Measurements from ENCODE around the gene KLHDC8B.

Gene KLHDC8B

DNA sequence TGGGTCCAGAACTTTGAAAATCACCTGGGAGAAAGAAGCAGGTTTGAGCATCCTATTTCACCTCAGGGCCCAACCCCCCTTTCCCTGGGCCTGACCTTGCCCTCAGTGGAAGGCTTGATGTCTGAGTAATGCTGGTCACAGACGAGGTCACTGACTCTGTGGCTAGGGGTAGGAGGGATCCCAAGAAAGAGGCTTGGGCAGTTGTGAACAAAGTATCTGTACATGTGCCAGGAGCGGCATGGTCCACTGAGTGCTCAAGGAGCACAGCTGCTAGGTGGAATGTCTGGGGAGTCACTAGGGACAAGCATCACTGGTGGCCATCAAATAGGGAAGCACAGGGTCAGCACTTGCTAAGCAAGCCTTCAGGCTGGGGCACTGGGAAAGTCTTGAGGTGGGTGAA is 12.6 kb upstream of the KLHDC8B start:
- no peak for DNase-seq (ENCODE audit: low read depth in 2 of 2)

- no peak for DNase-seq (ENCODE audit: low read depth in 2 of 2)
These were observed 10.2 kb upstream of the KLHDC8B start for GRCh38 chr3:49161197-49161596.

GRCh38 chr3:49161808-49162530 is 9.4 kb upstream of the KLHDC8B start:
- DNase-seq (ENCODE audit: low read depth in 2 of 2) = no peak

- no peak for DNase-seq (ENCODE audit: low read depth in 2 of 2)
These were observed 8.5 kb upstream of the KLHDC8B start for GRCh38 chr3:49162751-49163419.

GRCh38 chr3:49163609-49164008 is 7.8 kb upstream of the KLHDC8B start:
- DNase-seq (ENCODE audit: low read depth in 2 of 2) = no peak

- DNase-seq (ENCODE audit: low read depth in 2 of 2) = no peak
These were observed 6.2 kb upstream of the KLHDC8B start for GRCh38 chr3:49164983-49165720.

GRCh38 chr3:49165771-49166751 is 5.3 kb upstream of the KLHDC8B start, which contains the start of gene CCDC71:
CCDC71 (minus strand) TSS chr3:49166331; CDS start chr3:49164208, 2,123 bp downstream.
- peak; percentile 29 to 33 for DNase-seq (ENCODE audit: low read depth in 2 of 2)

GRCh38 chr3:49166752-49167556 is 4.4 kb upstream of the KLHDC8B start:
- DNase-seq (ENCODE audit: low read depth in 2 of 2) = no peak

- DNase-seq (ENCODE audit: low read depth in 2 of 2) = no peak
These were observed 667 bp upstream of the KLHDC8B start for GRCh38 chr3:49170744-49171118.

DNA sequence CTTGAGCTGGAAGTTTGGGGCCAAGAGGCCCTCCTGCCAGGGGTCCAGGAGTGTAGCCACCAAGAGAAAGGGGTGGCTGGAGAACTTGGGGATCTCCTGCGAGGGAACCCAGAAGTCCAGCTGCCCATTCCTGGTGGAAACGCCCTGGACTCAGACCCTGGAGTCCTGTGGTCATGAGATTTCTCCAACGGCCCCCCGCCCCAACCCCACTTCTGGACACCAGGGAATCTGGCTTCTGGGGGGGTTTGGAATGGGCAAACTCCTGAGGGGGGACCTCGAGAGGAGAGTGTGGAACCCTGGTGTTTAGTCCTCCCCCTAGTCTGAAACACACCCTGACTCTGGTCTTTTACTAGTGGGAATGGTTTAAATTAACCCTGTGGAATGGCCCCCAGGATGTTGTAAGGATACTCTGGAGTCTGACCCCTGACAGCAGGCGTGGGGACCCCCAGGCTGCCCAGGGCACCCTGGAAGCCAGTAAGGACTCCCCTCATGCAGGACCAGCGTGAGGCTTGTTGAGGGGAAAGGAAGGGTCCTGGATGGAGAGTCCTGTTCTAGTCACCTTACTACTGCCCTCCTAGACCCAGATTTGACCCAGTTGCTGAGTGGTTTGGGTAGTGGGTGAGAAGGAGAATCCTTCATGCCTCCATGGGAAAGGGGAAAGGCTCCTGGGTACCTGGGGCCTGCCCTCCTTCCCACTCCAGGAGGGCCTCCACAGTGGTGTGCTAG is 540 bp downstream of the KLHDC8B start:
- DNase-seq (ENCODE audit: low read depth in 2 of 2) = no peak

DNA sequence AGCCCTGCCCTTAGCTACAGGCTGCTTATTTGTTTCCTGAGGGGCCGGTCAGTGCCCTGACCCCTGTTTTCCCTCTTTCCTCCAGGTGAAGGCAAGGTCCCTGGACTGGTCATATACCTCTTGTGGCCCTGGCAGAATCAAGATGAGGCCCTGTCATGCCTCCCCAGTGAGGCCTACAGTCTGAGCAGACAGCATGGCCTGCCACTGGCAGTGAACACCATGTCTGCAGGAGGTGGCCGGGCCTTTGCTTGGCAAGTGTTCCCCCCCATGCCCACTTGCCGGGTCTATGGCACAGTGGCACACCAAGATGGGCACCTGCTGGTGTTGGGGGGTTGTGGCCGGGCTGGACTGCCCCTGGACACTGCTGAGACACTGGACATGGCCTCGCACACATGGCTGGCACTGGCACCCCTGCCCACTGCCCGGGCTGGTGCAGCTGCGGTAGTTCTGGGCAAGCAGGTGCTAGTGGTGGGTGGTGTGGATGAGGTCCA is 1.2 kb downstream of the KLHDC8B start:
- DNase-seq (ENCODE audit: low read depth in 2 of 2) = no peak

- peak in 1 of 2 experiments; percentile 7 for DNase-seq (ENCODE audit: low read depth in 2 of 2)
These were observed 1.9 kb downstream of the KLHDC8B start for GRCh38 chr3:49173116-49173791.

DNA sequence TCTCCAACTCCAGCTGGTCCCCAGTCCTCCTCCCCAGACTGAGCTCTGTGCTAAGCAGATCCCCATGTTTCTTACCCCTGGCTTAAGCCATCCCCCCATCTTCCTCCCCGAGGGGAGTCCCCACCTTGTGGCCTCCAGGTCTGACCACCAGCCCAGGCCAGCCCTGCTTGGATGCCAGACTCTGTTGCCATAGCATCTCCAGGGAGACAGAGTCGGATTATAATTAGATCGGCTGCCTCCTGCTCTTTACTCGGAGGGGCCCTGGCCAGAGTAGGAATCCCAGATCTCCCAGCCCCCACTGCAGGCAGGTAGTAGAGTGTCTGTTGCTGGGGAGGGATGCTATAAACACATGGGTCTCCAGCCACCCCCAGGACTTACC is 2.4 kb downstream of the KLHDC8B start:
- no peak for DNase-seq (ENCODE audit: low read depth in 2 of 2)

DNA sequence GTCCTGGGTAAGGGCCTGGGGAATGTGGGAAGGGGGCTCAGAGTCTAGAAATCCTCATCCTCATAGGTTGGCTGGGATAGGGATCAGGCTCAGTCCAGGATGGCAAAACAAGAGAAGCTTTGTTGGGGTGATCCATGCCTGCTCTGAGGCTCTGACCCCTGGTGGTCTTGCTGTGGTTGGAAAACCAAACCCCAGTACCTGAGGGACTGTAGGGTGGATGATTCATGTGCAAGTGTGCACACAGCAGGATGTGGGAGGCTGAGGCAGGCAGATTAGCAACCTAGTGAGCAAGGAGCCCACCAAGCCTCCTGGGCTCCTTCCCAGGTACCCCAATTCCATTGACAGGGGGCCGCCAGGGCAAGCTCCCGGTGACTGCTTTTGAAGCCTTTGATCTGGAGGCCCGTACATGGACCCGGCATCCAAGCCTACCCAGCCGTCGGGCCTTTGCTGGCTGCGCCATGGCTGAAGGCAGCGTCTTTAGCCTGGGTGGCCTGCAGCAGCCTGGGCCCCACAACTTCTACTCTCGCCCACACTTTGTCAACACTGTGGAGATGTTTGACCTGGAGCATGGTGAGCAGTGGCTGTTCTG is 3.1 kb downstream of the KLHDC8B start:
- DNase-seq (ENCODE audit: low read depth in 2 of 2) = no peak

- DNase-seq (ENCODE audit: low read depth in 2 of 2) = no peak
These were observed 4.1 kb downstream of the KLHDC8B start for GRCh38 chr3:49175530-49175929.

GRCh38 chr3:49177073-49177472 is 5.7 kb downstream of the KLHDC8B start:
- no peak for DNase-seq (ENCODE audit: low read depth in 2 of 2)

DNA sequence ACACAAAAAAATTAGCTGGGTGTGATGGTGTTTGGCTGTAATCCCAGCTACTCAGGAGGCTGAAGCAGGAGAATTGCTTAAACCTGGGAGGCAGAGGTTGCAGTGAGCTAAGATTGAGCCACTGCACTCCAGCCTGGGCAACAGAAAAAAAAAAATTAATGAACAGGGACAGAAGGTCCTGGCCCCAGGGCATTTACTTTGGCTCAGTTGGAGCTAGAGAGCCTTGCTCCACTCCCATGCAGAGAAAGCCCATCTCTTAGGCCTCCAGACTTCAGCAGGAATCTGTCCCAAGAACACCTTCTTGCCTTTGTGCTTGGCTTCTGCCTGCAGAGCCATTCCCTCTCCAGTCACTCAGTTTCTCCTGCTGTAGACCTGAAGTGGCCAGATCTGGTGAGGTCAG is 8.7 kb downstream of the KLHDC8B start:
- no peak for DNase-seq (ENCODE audit: low read depth in 2 of 2)

- no peak for DNase-seq (ENCODE audit: low read depth in 2 of 2)
These were observed 10.0 kb downstream of the KLHDC8B start for GRCh38 chr3:49181351-49181750.

DNA sequence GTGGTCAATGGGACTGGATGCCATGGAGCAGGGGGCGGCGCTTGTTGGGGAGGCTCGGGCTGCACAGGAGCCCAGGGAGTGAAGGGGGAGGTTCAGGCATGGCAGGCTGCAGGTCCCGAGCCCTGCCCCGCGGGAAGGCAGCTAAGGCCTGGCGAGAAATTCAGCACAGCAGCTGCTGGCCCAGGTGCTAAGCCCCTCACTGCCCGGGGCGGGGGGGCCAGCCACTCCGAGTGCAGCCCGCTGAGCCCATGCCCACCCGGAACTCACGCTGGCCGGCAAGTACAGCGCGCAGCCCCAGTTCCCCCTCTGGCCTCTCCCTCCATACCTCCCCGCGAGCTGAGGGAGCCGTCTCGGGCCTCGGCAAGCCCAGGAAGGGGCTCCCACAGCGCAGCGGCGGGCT is 11.3 kb downstream of the KLHDC8B start:
- DNase-seq (ENCODE audit: low read depth in 2 of 2) = no peak

All from fibroblast of skin of left biceps (primary cell).